HG03442 (cell line): ENCODE results near the gene PAK6.

Source experiments
- ATAC-seq: cut with Tn5 transposase; IDR thresholded peaks from one replicate; pipeline ENCODE4 v1.9.1; 2021; ENCODE audit warnings: mild to moderate bottlenecking, moderate library complexity; ENCODE audit not compliant: unreplicated experiment

The PAK6 gene

GRCh38 chr15:40275523-40275922 is 36.7 kb downstream of the PAK6 start:
- no peak for ATAC-seq

GRCh38 chr15:40275954-40276353 is 37.1 kb downstream of the PAK6 start:
- no peak for ATAC-seq

GRCh38 chr15:40276927-40277326 is 38.1 kb downstream of the PAK6 start:
- ATAC-seq: no peak

GRCh38 chr15:40277471-40277870 is 38.6 kb downstream of the PAK6 start:
- no peak for ATAC-seq

- no peak for ATAC-seq
Observed at GRCh38 chr15:40278026-40278425, 39.2 kb downstream of the PAK6 start.

- no peak for ATAC-seq
Observed at GRCh38 chr15:40279437-40280141, 40.7 kb downstream of the PAK6 start.

- no peak for ATAC-seq
Observed at GRCh38 chr15:40280260-40281056, 41.6 kb downstream of the PAK6 start.

- no peak for ATAC-seq
Observed at GRCh38 chr15:40281057-40281800, 42.4 kb downstream of the PAK6 start.

- no peak for ATAC-seq
Observed at GRCh38 chr15:40281801-40282146, 42.9 kb downstream of the PAK6 start.

GRCh38 chr15:40282147-40282868 is 43.4 kb downstream of the PAK6 start:
- no peak for ATAC-seq

- ATAC-seq: no peak
Observed at GRCh38 chr15:40282869-40283614, 44.2 kb downstream of the PAK6 start, which contains the start of gene ANKRD63. ANKRD63 (minus strand) TSS chr15:40283064; CDS start chr15:40282586, 478 bp downstream.

GRCh38 chr15:40283615-40284300 is 44.9 kb downstream of the PAK6 start:
- ATAC-seq: no peak

- ATAC-seq: no peak
Observed at GRCh38 chr15:40285151-40285550, 46.3 kb downstream of the PAK6 start.

GRCh38 chr15:40285554-40286011 is 46.7 kb downstream of the PAK6 start:
- ATAC-seq: no peak

GRCh38 chr15:40286061-40286532 is 47.2 kb downstream of the PAK6 start:
- no peak for ATAC-seq

GRCh38 chr15:40286794-40287193 is 47.9 kb downstream of the PAK6 start:
- no peak for ATAC-seq

GRCh38 chr15:40287505-40287904 is 48.6 kb downstream of the PAK6 start:
- no peak for ATAC-seq

- ATAC-seq: no peak
Observed at GRCh38 chr15:40287968-40288367, 49.1 kb downstream of the PAK6 start.

- no peak for ATAC-seq
Observed at GRCh38 chr15:40289140-40289775, 50.4 kb downstream of the PAK6 start.
